Activated CD4-positive, alpha-beta T cell treated with anti-CD3 and anti-CD28 coated beads for 24 hours (primary cell): ENCODE measurements around the gene ATF6.

Experiments
- DNase-seq, 2 donors: peaks; one replicate each; pipeline ENCODE4 v3.0.0-alpha.2; 2020; ENCODE audit warnings: low read depth in 2 of 2

Gene ATF6

GRCh38 chr1:161887730-161888287 lies 121.7 kb downstream of the ATF6 start:
- no peak for DNase-seq

GRCh38 chr1:161890574-161890973 lies 124.5 kb downstream of the ATF6 start:
- no peak for DNase-seq

- no peak for DNase-seq
These were observed 133.0 kb downstream of the ATF6 start for GRCh38 chr1:161899091-161899490.

- no peak for DNase-seq
These were observed 134.0 kb downstream of the ATF6 start for GRCh38 chr1:161900160-161900559.

GRCh38 chr1:161902182-161902581 lies 136.1 kb downstream of the ATF6 start:
- DNase-seq = no peak

- no peak for DNase-seq
These were observed 139.3 kb downstream of the ATF6 start for GRCh38 chr1:161905269-161905884.

- no peak for DNase-seq
These were observed 141.1 kb downstream of the ATF6 start for GRCh38 chr1:161907265-161907664.

- no peak for DNase-seq
These were observed 142.1 kb downstream of the ATF6 start for GRCh38 chr1:161908264-161908663.

GRCh38 chr1:161910604-161911003 lies 144.5 kb downstream of the ATF6 start:
- no peak for DNase-seq

GRCh38 chr1:161913482-161914140 lies 147.5 kb downstream of the ATF6 start:
- DNase-seq = no peak

- DNase-seq = no peak
These were observed 148.5 kb downstream of the ATF6 start for GRCh38 chr1:161914595-161914994.

- DNase-seq = peak; percentile 26 to 30
These were observed 149.0 kb downstream of the ATF6 start for GRCh38 chr1:161915051-161915503.

- DNase-seq = no peak
These were observed 149.9 kb downstream of the ATF6 start for GRCh38 chr1:161915978-161916377.

GRCh38 chr1:161919229-161919628 lies 153.1 kb downstream of the ATF6 start:
- no peak for DNase-seq

- DNase-seq = no peak
These were observed 155.4 kb downstream of the ATF6 start for GRCh38 chr1:161921491-161921890.

- DNase-seq = no peak
These were observed 155.9 kb downstream of the ATF6 start for GRCh38 chr1:161921990-161922389.

- no peak for DNase-seq
These were observed 161.9 kb downstream of the ATF6 start for GRCh38 chr1:161928056-161928455.

GRCh38 chr1:161929137-161929536 lies 163.0 kb downstream of the ATF6 start:
- DNase-seq = no peak

- DNase-seq = no peak
These were observed 163.9 kb downstream of the ATF6 start for GRCh38 chr1:161930064-161930463.

GRCh38 chr1:161932668-161933067 lies 166.5 kb downstream of the ATF6 start:
- DNase-seq = no peak

- no peak for DNase-seq
These were observed 167.8 kb downstream of the ATF6 start for GRCh38 chr1:161933592-161934588.

- DNase-seq = no peak
These were observed 169.1 kb downstream of the ATF6 start for GRCh38 chr1:161935264-161935663.
